T-cell (primary cell): ENCODE measurements around the gene ZCCHC9. TPM values are rescaled to one million over a fixed set of nuclear protein-coding genes. Genes with fewer than 3 reads are reported as not detected.

ENCODE experiments used
- ATAC-seq, 4 experiments: fragments of 200-7000 bp in 3 of 4; fragments of 150-1000 bp in 1 of 4; cut with Tn5 transposase; replicated peaks in 1 of 4; 1 replicate in 3 of 4; 2 replicates in 1 of 4; pipeline ENCODE4 v1.10.0; 2021; ENCODE audit warnings: moderate library complexity in 3 of 4, mild to moderate bottlenecking in 2 of 4, moderate number of reproducible peaks in 1 of 4
- CTCF ChIA-PET, 2 donors: fragments of 300-600 bp; sonication (Branson Sonifier 250); formaldehyde crosslinking; loops; one replicate each; lab custom pipeline; 2022; ENCODE audit warnings: antibody characterized with exemption in 2 of 2; lab: Charles Lee
- POLR2A ChIA-PET, 2 donors: fragments of 300-600 bp; sonication (Branson Sonifier 250); formaldehyde crosslinking; loops; one replicate each; lab custom pipeline; 2022; ENCODE audit warnings: antibody characterized with exemption in 2 of 2; lab: Charles Lee
- DNase-seq, 35 experiments: peaks; one replicate each; pipeline versions ENCODE4 v3.0.0 to v3.0.0-alpha.2; 2013 to 2023
- H3K27ac ChIP-seq: one replicate; pipeline ENCODE4 v1.5.1; 2013; ENCODE audit warnings: low read length
- H3K27me3 ChIP-seq, 2 experiments: replicated peaks in 1 of 2; 1 replicate in 1 of 2; 2 replicates in 1 of 2; pipeline versions ENCODE4 v1.6.1 to v1.7.0; 2013; ENCODE audit warnings: low read length in 1 of 2, mixed read lengths in 1 of 2; ENCODE audit not compliant: control insufficient read depth in 2 of 2, insufficient read depth in 2 of 2; ENCODE audit errors: extremely low read depth in 1 of 2
- H3K36me3 ChIP-seq, 2 donors: 1 replicate in 1 of 2; 2 replicates in 1 of 2; pipeline versions ENCODE4 v1.6.1 to v1.7.0; 2013; ENCODE audit warnings: low read length in 1 of 2; ENCODE audit not compliant: control insufficient read depth in 2 of 2, insufficient read depth in 1 of 2; ENCODE audit errors: extremely low read depth in 1 of 2
- H3K4me1 ChIP-seq, 2 experiments: 1 replicate in 1 of 2; 2 replicates in 1 of 2; pipeline versions ENCODE4 v1.6.1 to v1.7.0; 2013; ENCODE audit warnings: low read length in 2 of 2, mixed read lengths in 1 of 2; ENCODE audit not compliant: insufficient read depth in 2 of 2, control insufficient read depth in 1 of 2; ENCODE audit errors: extremely low read depth in 1 of 2
- H3K4me3 ChIP-seq, 2 donors: 1 replicate in 1 of 2; 2 replicates in 1 of 2; pipeline versions ENCODE4 v1.5.1 to v1.7.0; 2013; ENCODE audit warnings: mild to moderate bottlenecking in 2 of 2, low read length in 1 of 2, moderate library complexity in 1 of 2; ENCODE audit not compliant: control insufficient read depth in 1 of 2; ENCODE audit errors: extremely low read depth in 1 of 2
- H3K9me3 ChIP-seq: 2 replicates; pipeline ENCODE4 v1.7.0; 2013
- H3K27ac Mint-ChIP-seq, 2 donors: one replicate each; pipeline ENCODE4 v1.8.0; 2020 to 2021; ENCODE audit warnings: mild to moderate bottlenecking in 2 of 2, mixed read lengths in 2 of 2
- H3K27me3 Mint-ChIP-seq, 2 donors: one replicate each; pipeline ENCODE4 v1.8.0; 2021 to 2022; ENCODE audit warnings: mixed read lengths in 2 of 2
- H3K36me3 Mint-ChIP-seq: one replicate; pipeline ENCODE4 v1.8.0; 2021; ENCODE audit warnings: mixed read lengths
- H3K4me1 Mint-ChIP-seq, 3 donors: one replicate each; pipeline ENCODE4 v1.8.0; 2020 to 2022; ENCODE audit warnings: mixed read lengths in 3 of 3, mild to moderate bottlenecking in 1 of 3
- H3K4me3 Mint-ChIP-seq, 3 donors: one replicate each; pipeline ENCODE4 v1.8.0; 2020 to 2022; ENCODE audit warnings: mild to moderate bottlenecking in 3 of 3, mixed read lengths in 3 of 3, moderate library complexity in 3 of 3
- H3K9me3 Mint-ChIP-seq, 3 donors: one replicate each; pipeline ENCODE4 v1.8.0; 2020 to 2022; ENCODE audit warnings: mixed read lengths in 3 of 3
- WGBS: methylation state at CpG from one replicate; pipeline ENCODE4 v1.1.5; 2013; ENCODE audit warnings: missing lambda C conversion rate; ENCODE audit not compliant: insufficient coverage; 5-methylcytosine and 5-hydroxymethylcytosine counted together
- total RNA-seq, 35 experiments: library from RNA in 6 of 35; stranded (reverse) in 6 of 35; fragments of 120-200 nt in 1 of 35; gene quantifications; one replicate each; pipeline versions ENCODE4 v1.2.1 to v1.2.4 and lab custom pipeline; 2013 to 2026

Gene ZCCHC9
- total RNA-seq, 5 donors from 2014 or later (not counting 1 experiment from before 2014, with no cell fraction given): 15.9 to 25.7 (median 22.3) TPM

- Mint-ChIP-seq H3K27me3 (no peaks in the 10 kb centered on the region), H3K4me3 (peak overlapping the region; percentile 88 to 92 (median 91)), H3K36me3 (peaks cover 8% of the 10 kb centered on the region), H3K9me3 (no peaks in the 10 kb centered on the region), H3K27ac (peak overlapping the region; percentile 90 to 92), H3K4me1 (peaks cover 51 to 61% (median 57%) of the 10 kb centered on the region in 3 donors)
- ChIA-PET CTCF (interaction anchor here in 1 of 2 donors (1.3 kb wide), 1 partner anchor 865 kb away, joined by 4 read pairs; no protein-coding TSS in a partner anchor), POLR2A (no interaction called here)
- WGBS: 0% methylated on average over 2 of the region's 2 CpGs
- peak overlapping the region; percentile 81 for H3K27ac ChIP-seq
- no peaks in the 10 kb centered on the region for H3K36me3 ChIP-seq
- H3K4me3 ChIP-seq: peak overlapping the region; percentile 74 to 99
- ATAC-seq (peak in 1 of 4 experiments; percentile 12), DNase-seq (peak in 1 of 35 experiments; percentile 1)
- no peaks in the 10 kb centered on the region for H3K9me3 ChIP-seq
- no peaks in the 10 kb centered on the region for H3K27me3 ChIP-seq
- H3K4me1 ChIP-seq: peaks cover 16 to 26% of the 10 kb centered on the region in 2 experiments
These were observed 491 bp upstream of the ZCCHC9 start for GRCh38 chr5:81300921-81301270.

GRCh38 chr5:81302596-81302995 is 1.2 kb downstream of the ZCCHC9 start:
- Histone ChIP-seq H3K4me3 (no peak overlapping the region), H3K27me3 (no peaks in the 10 kb centered on the region), H3K9me3 (no peaks in the 10 kb centered on the region), H3K27ac (no peak overlapping the region), H3K4me1 (peaks cover 16 to 26% of the 10 kb centered on the region in 2 experiments), H3K36me3 (no peaks in the 10 kb centered on the region)
- Mint-ChIP-seq H3K9me3 (no peaks in the 10 kb centered on the region), H3K27ac (no peak overlapping the region), H3K4me3 (peak overlapping the region; percentile 88 to 92 (median 91)), H3K4me1 (peaks cover 50 to 55% (median 54%) of the 10 kb centered on the region in 3 donors), H3K36me3 (peaks cover 8% of the 10 kb centered on the region), H3K27me3 (no peaks in the 10 kb centered on the region)
- WGBS: no CpG with 5 or more reads among the region's 5 CpGs
- ChIA-PET POLR2A (interaction anchor here in 1 of 2 donors (0.6 kb wide), 1 partner anchor 976 kb away, joined by 9 read pairs; no protein-coding TSS in a partner anchor), CTCF (interaction anchor here in 1 of 2 donors (0.7 to 1.2 kb wide), 2 partner anchors 8 to 9 kb away, joined by 4 read pairs; no protein-coding TSS in a partner anchor)
- ATAC-seq: no peak
- DNase-seq: no peak

- Histone ChIP-seq H3K27ac (no peak overlapping the region), H3K9me3 (no peaks in the 10 kb centered on the region), H3K27me3 (no peaks in the 10 kb centered on the region), H3K36me3 (peaks cover 0 to 2% of the 10 kb centered on the region in 2 donors), H3K4me1 (peaks cover 16 to 26% of the 10 kb centered on the region in 2 experiments), H3K4me3 (no peak overlapping the region)
- CTCF ChIA-PET: no interaction called here
- Mint-ChIP-seq H3K9me3 (no peaks in the 10 kb centered on the region), H3K36me3 (peaks cover 10% of the 10 kb centered on the region), H3K4me3 (peak overlapping the region; percentile 5 to 49 (median 22)), H3K27ac (no peak overlapping the region), H3K27me3 (no peaks in the 10 kb centered on the region), H3K4me1 (peaks cover 47 to 50% (median 50%) of the 10 kb centered on the region in 3 donors)
- DNase-seq (no peak), ATAC-seq (no peak)
- POLR2A ChIA-PET: interaction anchor here in 1 of 2 donors (0.5 to 1.0 kb wide), 2 partner anchors 9 to 998 kb away, joined by 4 to 5 read pairs; no protein-coding TSS in a partner anchor
- no CpG with 5 or more reads among the region's 1 CpG for WGBS
These were observed 2.2 kb downstream of the ZCCHC9 start for GRCh38 chr5:81303563-81303962.

GRCh38 chr5:81305785-81306184 is 4.4 kb downstream of the ZCCHC9 start:
- Mint-ChIP-seq H3K36me3 (peaks cover 24% of the 10 kb centered on the region), H3K27ac (no peak overlapping the region), H3K4me3 (no peak overlapping the region), H3K9me3 (no peaks in the 10 kb centered on the region), H3K4me1 (peaks cover 29 to 32% (median 32%) of the 10 kb centered on the region in 3 donors), H3K27me3 (no peaks in the 10 kb centered on the region)
- Histone ChIP-seq H3K4me3 (no peak overlapping the region), H3K27ac (no peak overlapping the region), H3K27me3 (no peaks in the 10 kb centered on the region), H3K36me3 (peaks cover 0 to 17% of the 10 kb centered on the region in 2 donors), H3K4me1 (peaks cover 8 to 15% of the 10 kb centered on the region in 2 experiments), H3K9me3 (no peaks in the 10 kb centered on the region)
- CTCF ChIA-PET: no interaction called here
- DNase-seq (no peak), ATAC-seq (no peak)
- POLR2A ChIA-PET: no interaction called here

- Mint-ChIP-seq H3K36me3 (peaks cover 48% of the 10 kb centered on the region), H3K27me3 (no peaks in the 10 kb centered on the region), H3K9me3 (no peaks in the 10 kb centered on the region), H3K4me3 (no peak overlapping the region), H3K4me1 (peaks cover 9 to 14% (median 12%) of the 10 kb centered on the region in 3 donors), H3K27ac (no peak overlapping the region)
- no peak overlapping the region for H3K27ac ChIP-seq
- H3K4me1 ChIP-seq: no peaks in the 10 kb centered on the region
- peaks cover 0 to 33% of the 10 kb centered on the region in 2 donors for H3K36me3 ChIP-seq
- WGBS: no CpG with 5 or more reads among the region's 2 CpGs
- no peaks in the 10 kb centered on the region for H3K27me3 ChIP-seq
- ATAC-seq: no peak
- no peak overlapping the region for H3K4me3 ChIP-seq
- ChIA-PET CTCF (interaction anchor here in 1 of 2 donors (0.5 to 1.5 kb wide), 2 partner anchors 9 to 622 kb away, joined by 3 to 8 read pairs; no protein-coding TSS in a partner anchor), POLR2A (no interaction called here)
- no peaks in the 10 kb centered on the region for H3K9me3 ChIP-seq
- DNase-seq: no peak
These were observed 7.4 kb downstream of the ZCCHC9 start for GRCh38 chr5:81308836-81309235.

- H3K27ac ChIP-seq: no peak overlapping the region
- CTCF ChIA-PET: interaction anchor here in 1 of 2 donors (0.6 to 0.9 kb wide), 2 partner anchors 8 to 11 kb away, joined by 4 to 6 read pairs; no protein-coding TSS in a partner anchor
- peaks cover 0 to 34% of the 10 kb centered on the region in 2 donors for H3K36me3 ChIP-seq
- no CpG with 5 or more reads among the region's 1 CpG for WGBS
- Mint-ChIP-seq H3K27ac (no peak overlapping the region), H3K4me3 (no peak overlapping the region), H3K4me1 (peaks cover 0 to 3% (median 3%) of the 10 kb centered on the region in 3 donors), H3K9me3 (no peaks in the 10 kb centered on the region), H3K36me3 (peaks cover 53% of the 10 kb centered on the region), H3K27me3 (no peaks in the 10 kb centered on the region)
- DNase-seq (no peak), ATAC-seq (no peak)
- POLR2A ChIA-PET: no interaction called here
- no peak overlapping the region for H3K4me3 ChIP-seq
- H3K4me1 ChIP-seq: no peaks in the 10 kb centered on the region
- H3K27me3 ChIP-seq: no peaks in the 10 kb centered on the region
- H3K9me3 ChIP-seq: no peaks in the 10 kb centered on the region
These were observed 9.1 kb downstream of the ZCCHC9 start for GRCh38 chr5:81310402-81311063.
